GM12872 (cell line): ENCODE measurements around the gene TNFRSF19.
A peak's percentile ranks its signal among the peaks of the same experiment; 100 is the strongest.

Experiments used
- TF ChIP-seq, protein P1 (sequence below): IDR thresholded peaks from 3 replicates; pipeline ENCODE4 v1.5.1; 2011; ENCODE audit warnings: low read depth, mild to moderate bottlenecking, low read length, moderate library complexity; ENCODE audit not compliant: insufficient read depth

Gene TNFRSF19

GRCh38 chr13:23710366-23710765 is 140.2 kb downstream of the TNFRSF19 start:
- TF ChIP-seq, protein P1, sequence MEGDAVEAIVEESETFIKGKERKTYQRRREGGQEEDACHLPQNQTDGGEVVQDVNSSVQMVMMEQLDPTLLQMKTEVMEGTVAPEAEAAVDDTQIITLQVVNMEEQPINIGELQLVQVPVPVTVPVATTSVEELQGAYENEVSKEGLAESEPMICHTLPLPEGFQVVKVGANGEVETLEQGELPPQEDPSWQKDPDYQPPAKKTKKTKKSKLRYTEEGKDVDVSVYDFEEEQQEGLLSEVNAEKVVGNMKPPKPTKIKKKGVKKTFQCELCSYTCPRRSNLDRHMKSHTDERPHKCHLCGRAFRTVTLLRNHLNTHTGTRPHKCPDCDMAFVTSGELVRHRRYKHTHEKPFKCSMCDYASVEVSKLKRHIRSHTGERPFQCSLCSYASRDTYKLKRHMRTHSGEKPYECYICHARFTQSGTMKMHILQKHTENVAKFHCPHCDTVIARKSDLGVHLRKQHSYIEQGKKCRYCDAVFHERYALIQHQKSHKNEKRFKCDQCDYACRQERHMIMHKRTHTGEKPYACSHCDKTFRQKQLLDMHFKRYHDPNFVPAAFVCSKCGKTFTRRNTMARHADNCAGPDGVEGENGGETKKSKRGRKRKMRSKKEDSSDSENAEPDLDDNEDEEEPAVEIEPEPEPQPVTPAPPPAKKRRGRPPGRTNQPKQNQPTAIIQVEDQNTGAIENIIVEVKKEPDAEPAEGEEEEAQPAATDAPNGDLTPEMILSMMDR: no peak

DNA sequence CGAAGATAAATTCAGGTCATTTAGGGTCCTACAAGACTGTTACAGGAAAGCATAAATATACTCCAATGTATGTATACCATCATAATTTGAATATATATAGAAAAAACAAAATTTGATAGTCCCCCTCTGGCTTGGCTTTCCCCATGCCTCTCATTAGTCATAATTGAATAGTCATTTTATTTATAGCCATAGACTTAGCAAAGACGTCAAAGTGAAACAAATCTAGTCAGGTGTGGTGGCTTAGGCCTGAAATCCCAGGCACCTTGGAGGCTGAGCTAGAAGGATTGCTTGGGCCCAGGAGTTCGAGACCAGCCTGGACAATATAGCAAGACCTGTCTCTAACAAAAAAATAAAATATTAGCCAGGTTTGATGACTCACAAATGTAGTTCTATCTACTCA is 141.1 kb downstream of the TNFRSF19 start:
- TF ChIP-seq, protein P1: no peak

DNA sequence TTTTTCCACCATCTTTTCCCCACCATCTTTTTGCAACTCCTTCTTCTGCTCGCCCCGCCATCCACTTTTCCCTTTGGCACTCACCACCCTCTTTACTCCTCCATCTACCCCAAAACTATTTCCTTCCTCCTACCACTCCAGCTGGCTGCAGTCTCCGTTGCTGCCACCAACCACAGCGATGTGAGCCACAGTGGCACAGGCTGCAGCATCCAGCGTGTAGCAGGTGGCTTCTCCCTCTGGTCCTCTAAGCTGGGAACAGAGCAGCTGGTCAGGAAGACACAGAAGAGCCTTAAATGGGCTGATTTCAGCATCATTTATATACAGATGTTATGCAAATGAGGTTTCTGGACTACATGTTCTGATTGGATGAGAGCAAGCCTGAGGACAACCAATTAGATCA is 144.5 kb downstream of the TNFRSF19 start:
- TF ChIP-seq, protein P1: no peak

GRCh38 chr13:23715092-23715761 is 145.0 kb downstream of the TNFRSF19 start:
- TF ChIP-seq, protein P1: no peak

GRCh38 chr13:23715762-23716235 is 145.6 kb downstream of the TNFRSF19 start:
- TF ChIP-seq, protein P1: peak; percentile 53

DNA sequence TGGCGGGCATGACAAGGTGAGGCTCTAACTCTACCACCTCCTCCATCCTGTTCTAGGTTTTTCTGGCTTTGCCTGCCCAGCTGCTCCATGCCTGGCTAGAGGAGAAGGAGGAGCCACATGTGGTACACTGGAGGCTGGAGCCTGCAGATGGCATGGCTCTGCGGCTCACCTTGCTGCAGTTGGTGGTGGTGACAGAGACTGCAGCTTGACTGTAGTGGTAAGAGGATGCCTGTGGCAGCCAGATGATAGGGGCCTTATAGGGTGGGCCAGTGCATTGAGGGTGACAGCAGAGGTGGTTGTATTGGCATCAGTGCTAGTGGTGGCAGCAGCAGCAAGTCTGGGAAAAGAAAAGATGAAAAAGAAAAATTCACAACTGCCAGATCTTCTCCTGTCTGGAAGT is 146.2 kb downstream of the TNFRSF19 start:
- TF ChIP-seq, protein P1: no peak

GRCh38 chr13:23718996-23719395 is 148.8 kb downstream of the TNFRSF19 start:
- TF ChIP-seq, protein P1: no peak
